GM12872 (cell line): Measurements from ENCODE around the gene NRN1.
A peak's percentile ranks its signal among the peaks of the same experiment; 100 is the strongest.

Experiments used
- CTCF ChIP-seq: IDR thresholded peaks from 3 replicates; pipeline ENCODE4 v1.5.1; 2011; ENCODE audit warnings: low read depth, mild to moderate bottlenecking, low read length, moderate library complexity; ENCODE audit not compliant: insufficient read depth

The NRN1 gene

GRCh38 chr6:6025736-6026135 is 19.0 kb upstream of the NRN1 start:
- TF ChIP-seq CTCF = no peak

- TF ChIP-seq CTCF = no peak
Observed at GRCh38 chr6:6024220-6024619, 17.5 kb upstream of the NRN1 start.

GRCh38 chr6:6008648-6009421 is 2.1 kb upstream of the NRN1 start:
- no peak for TF ChIP-seq CTCF

- no peak for TF ChIP-seq CTCF
Observed at GRCh38 chr6:6008089-6008647, 1.4 kb upstream of the NRN1 start.

- peak; percentile 59 for TF ChIP-seq CTCF
Observed at GRCh38 chr6:6007366-6008088, 802 bp upstream of the NRN1 start.

- no peak for TF ChIP-seq CTCF
Observed at GRCh38 chr6:6006006-6006427, 708 bp downstream of the NRN1 start.
